Dendritic cell treated with granulocyte-macrophage colony-stimulating factor and Interleukin-4, amounts not matched to agents 40 ng/mL and 50 ng/mL, for 4 days (primary cell): ENCODE results near the gene CHMP1A.
"Not testable (repeated sequence)": the region's sequence is repeated elsewhere in the genome, so short reads cannot be mapped to it uniquely, and the experiment has no call there.

ENCODE experiments used
- H3K27ac Mint-ChIP-seq: one replicate; pipeline ENCODE4 v1.8.0; 2022; ENCODE audit warnings: mild to moderate bottlenecking, mixed read lengths
- H3K27me3 Mint-ChIP-seq: one replicate; pipeline ENCODE4 v1.8.0; 2022; ENCODE audit warnings: mild to moderate bottlenecking, mixed read lengths
- H3K36me3 Mint-ChIP-seq: one replicate; pipeline ENCODE4 v1.8.0; 2022; ENCODE audit warnings: low read depth, mixed read lengths
- H3K4me1 Mint-ChIP-seq: one replicate; pipeline ENCODE4 v1.8.0; 2022; ENCODE audit warnings: low read depth, mixed read lengths
- H3K4me3 Mint-ChIP-seq: one replicate; pipeline ENCODE4 v1.8.0; 2022; ENCODE audit warnings: mild to moderate bottlenecking, moderate library complexity, mixed read lengths
- H3K9me3 Mint-ChIP-seq: one replicate; pipeline ENCODE4 v1.8.0; 2022; ENCODE audit warnings: mixed read lengths
- intact Hi-C: fragments of 100-400 bp; cut with micrococcal nuclease; formaldehyde crosslinking; loops from one replicate; pipeline ENCODE4 v1.15.0; 2022

The CHMP1A gene

GRCh38 chr16:89696670-89697128 is 39.2 kb upstream of the CHMP1A start:
- intact Hi-C loops = no loop called here
- Mint-ChIP-seq H3K27ac (no peak overlapping the region), H3K36me3 (peaks cover 74% of the 10 kb centered on the region), H3K27me3 (no peaks in the 10 kb centered on the region), H3K4me1 (peaks cover 27% of the 10 kb centered on the region), H3K9me3 (no peaks in the 10 kb centered on the region), H3K4me3 (no peak overlapping the region)

DNA sequence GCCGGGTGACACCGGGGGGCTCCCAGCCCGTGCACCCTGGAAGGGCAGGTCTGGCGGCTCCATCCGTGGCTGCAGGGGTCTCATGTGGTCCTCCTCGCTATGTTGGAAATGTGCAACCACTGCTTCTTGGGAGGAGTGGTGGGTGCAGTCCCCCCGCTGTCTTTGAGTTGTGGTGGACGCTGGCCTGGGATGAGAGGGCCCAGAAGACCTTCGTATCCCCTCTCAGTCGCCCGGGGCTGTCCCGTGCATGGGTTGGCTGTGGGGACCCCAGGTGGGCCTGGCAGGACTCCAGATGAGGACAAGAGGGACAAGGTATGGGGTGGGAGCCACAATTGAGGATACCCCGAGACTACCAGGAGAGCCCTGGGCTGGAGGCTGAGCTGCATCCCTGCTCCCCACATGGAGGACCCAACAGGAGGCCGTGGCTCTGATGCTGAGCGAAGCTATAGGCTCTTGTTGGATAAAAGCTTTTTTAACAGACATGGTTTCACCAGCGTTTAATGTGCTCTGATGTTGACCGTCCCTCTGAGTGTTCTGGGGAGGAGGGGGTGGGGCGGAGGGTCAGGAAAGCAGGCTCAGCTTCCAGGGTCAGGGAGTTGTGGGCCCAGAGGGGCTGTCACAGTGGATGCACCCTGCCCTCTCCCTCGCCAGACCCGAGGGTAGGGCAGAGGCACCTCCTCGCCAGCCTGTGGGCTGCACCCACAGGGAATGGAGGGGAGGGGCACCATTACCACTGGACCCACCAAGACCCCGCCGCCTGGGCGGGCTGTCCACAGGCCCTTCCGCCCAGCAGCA is 38.6 kb upstream of the CHMP1A start:
- H3K27me3 Mint-ChIP-seq = no peaks in the 10 kb centered on the region
- H3K4me1 Mint-ChIP-seq = peaks cover 27% of the 10 kb centered on the region
- H3K9me3 Mint-ChIP-seq = no peaks in the 10 kb centered on the region
- intact Hi-C loops = no loop called here
- no peak overlapping the region for H3K27ac Mint-ChIP-seq
- H3K36me3 Mint-ChIP-seq = peaks cover 81% of the 10 kb centered on the region
- H3K4me3 Mint-ChIP-seq = no peak overlapping the region

DNA sequence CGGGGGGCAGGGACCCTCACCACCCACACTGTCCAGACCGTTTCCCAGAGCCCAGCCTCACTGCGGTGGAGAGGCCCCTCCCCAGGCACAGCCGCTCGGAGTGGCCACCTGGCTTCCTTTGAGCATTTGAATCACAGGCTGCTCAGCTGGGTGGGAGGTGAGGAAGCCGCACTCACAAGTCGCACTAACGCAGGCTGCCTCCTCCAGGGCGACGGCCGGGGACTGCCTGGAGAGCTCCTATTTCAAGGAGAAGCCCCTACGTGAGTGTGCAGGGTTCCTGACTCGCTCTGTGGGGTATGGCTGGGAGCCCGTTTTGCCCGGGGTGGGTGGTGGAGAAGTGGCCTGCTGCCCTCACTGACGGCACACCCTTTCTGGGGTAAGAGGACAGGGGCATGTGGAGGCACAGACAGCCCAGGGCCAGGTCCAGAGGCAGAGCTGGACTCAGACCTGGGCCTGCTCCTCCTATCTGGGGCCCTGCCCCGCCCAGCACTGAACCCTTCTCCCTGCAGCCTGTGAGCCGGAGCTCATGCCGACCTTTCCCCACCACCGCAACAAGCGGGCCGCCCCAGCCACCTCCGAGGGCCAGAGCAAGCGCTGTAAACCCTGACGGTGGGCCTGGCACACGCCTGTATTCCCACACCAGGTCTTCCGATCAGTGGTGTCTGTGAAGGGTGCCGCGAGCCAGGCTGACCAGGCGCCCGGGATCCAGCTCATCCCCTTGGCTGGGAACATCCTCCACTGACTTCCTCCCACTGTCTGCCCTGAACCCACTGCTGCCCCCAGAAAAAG is 37.8 kb upstream of the CHMP1A start:
- peaks cover 20% of the 10 kb centered on the region for H3K4me1 Mint-ChIP-seq
- H3K27ac Mint-ChIP-seq = no peak overlapping the region
- intact Hi-C loops = no loop called here
- H3K9me3 Mint-ChIP-seq = no peaks in the 10 kb centered on the region
- H3K27me3 Mint-ChIP-seq = no peaks in the 10 kb centered on the region
- no peak overlapping the region for H3K4me3 Mint-ChIP-seq
- H3K36me3 Mint-ChIP-seq = peaks cover 89% of the 10 kb centered on the region

- Mint-ChIP-seq H3K36me3 (peaks cover 94% of the 10 kb centered on the region), H3K4me1 (peaks cover 15% of the 10 kb centered on the region)
- H3K27ac Mint-ChIP-seq, H3K27me3 Mint-ChIP-seq, intact Hi-C loops, H3K9me3 Mint-ChIP-seq, H3K4me3 Mint-ChIP-seq: not testable (repeated sequence)
Measured at GRCh38 chr16:89694784-89695085, 37.2 kb upstream of the CHMP1A start.

GRCh38 chr16:89693931-89694783 is 36.6 kb upstream of the CHMP1A start:
- Mint-ChIP-seq H3K36me3 (peaks cover 97% of the 10 kb centered on the region), H3K27ac (no peak overlapping the region)

DNA sequence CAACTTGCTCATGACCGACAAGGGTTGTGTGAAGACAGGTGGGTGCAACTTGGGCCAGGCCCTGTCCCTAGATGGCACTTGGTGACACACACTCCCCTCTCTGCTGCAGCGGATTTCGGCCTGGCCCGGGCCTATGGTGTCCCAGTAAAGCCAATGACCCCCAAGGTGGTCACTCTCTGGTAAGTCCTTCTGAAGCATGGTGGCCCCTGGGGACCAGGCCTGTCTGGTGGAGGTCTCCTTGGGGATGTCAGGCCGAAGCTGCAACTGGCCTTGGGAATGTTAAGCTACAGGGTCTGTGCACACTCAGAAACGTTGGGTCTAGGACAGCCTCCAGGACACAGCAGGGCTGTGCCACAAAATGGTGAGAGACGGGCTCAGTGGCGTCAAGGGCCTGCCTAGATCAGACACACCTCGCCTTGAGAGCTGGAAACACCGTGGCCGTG is 35.8 kb upstream of the CHMP1A start:
- Mint-ChIP-seq H3K9me3 (no peaks in the 10 kb centered on the region), H3K4me3 (no peak overlapping the region), H3K27ac (no peak overlapping the region), H3K4me1 (peaks cover 14% of the 10 kb centered on the region), H3K36me3 (peaks cover 94% of the 10 kb centered on the region), H3K27me3 (no peaks in the 10 kb centered on the region)
- intact Hi-C loops = no loop called here

More at GRCh38 chr16:89693931-89694783, 36.6 kb upstream of the CHMP1A start:
- Mint-ChIP-seq H3K9me3 (no peaks in the 10 kb centered on the region), H3K27me3 (no peaks in the 10 kb centered on the region), H3K4me3 (no peak overlapping the region), H3K4me1 (peaks cover 14% of the 10 kb centered on the region)
- intact Hi-C loops = no loop called here

DNA sequence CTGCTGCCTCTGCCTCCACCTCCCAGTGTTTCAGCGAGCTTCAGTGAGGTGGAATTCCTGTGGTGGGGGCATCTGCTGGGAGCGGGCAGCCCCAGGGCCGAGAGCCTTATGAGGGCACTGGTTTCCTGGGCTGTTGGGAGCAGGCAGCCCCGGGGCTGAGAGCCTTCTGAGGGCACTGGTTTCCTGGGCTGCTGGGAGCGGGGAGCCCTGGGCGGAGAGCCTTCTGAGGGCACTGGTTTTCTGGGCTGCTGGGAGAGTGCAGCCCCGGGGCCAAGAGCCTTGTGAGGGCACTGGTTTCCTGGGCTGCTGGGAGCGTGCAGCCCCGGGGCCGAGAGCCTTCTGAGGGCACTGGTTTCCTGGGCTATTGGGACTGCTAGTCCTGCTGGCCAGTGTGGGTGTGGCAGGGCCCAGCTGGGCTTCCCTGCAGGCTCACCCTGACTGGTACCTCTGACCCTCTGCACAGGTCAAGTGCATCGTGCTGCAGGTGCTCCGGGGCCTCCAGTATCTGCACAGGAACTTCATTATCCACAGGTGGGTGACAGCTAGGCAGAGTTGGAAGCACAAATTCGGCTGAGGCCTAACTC is 34.6 kb upstream of the CHMP1A start:
- H3K27me3 Mint-ChIP-seq = no peaks in the 10 kb centered on the region
- H3K27ac Mint-ChIP-seq = no peak overlapping the region
- H3K36me3 Mint-ChIP-seq = peaks cover 81% of the 10 kb centered on the region
- H3K4me3 Mint-ChIP-seq = no peak overlapping the region
- intact Hi-C loops = no loop called here
- H3K4me1 Mint-ChIP-seq = peaks cover 22% of the 10 kb centered on the region
- H3K9me3 Mint-ChIP-seq = no peaks in the 10 kb centered on the region

- Mint-ChIP-seq H3K36me3 (peaks cover 79% of the 10 kb centered on the region), H3K9me3 (no peaks in the 10 kb centered on the region), H3K4me1 (peaks cover 20% of the 10 kb centered on the region), H3K4me3 (no peak overlapping the region), H3K27me3 (no peaks in the 10 kb centered on the region), H3K27ac (no peak overlapping the region)
- intact Hi-C loops = no loop called here
Measured at GRCh38 chr16:89691231-89691985, 33.9 kb upstream of the CHMP1A start.

DNA sequence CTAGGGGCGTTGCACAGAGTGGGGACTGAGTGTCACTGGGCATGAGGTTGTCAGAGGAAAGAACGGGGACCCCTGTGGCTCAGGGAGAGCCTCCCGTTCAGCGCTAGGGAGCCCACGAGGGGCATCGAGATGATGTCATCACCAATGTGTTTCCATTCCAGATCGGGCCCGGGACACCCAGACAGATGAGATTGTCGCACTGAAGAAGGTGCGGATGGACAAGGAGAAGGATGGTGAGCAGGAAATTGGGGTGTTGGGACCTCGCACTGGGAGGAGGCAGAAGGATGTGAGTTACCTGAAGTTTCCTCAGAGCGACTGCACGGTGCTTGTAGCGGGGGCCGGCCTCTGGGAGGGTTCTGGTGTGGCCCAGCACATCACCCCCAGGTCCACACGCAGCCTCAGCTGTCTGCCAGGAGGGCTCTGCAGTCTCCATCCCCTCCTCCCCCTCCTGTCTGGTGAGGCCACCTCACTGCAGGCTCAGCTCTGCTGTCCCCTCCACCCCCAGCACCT is 32.9 kb upstream of the CHMP1A start:
- Mint-ChIP-seq H3K9me3 (peaks cover 7% of the 10 kb centered on the region), H3K4me3 (no peak overlapping the region), H3K4me1 (peaks cover 19% of the 10 kb centered on the region), H3K27me3 (no peaks in the 10 kb centered on the region), H3K27ac (no peak overlapping the region), H3K36me3 (peaks cover 73% of the 10 kb centered on the region)
- intact Hi-C loops = no loop called here

- H3K4me1 Mint-ChIP-seq = peaks cover 19% of the 10 kb centered on the region
- H3K9me3 Mint-ChIP-seq = peaks cover 15% of the 10 kb centered on the region
- H3K36me3 Mint-ChIP-seq = peaks cover 65% of the 10 kb centered on the region
- H3K4me3 Mint-ChIP-seq, intact Hi-C loops, H3K27me3 Mint-ChIP-seq, H3K27ac Mint-ChIP-seq: not testable (repeated sequence)
Measured at GRCh38 chr16:89689621-89690020, 32.1 kb upstream of the CHMP1A start.

GRCh38 chr16:89689142-89689541 is 31.6 kb upstream of the CHMP1A start:
- no peak overlapping the region for H3K4me3 Mint-ChIP-seq
- no peaks in the 10 kb centered on the region for H3K27me3 Mint-ChIP-seq
- peaks cover 19% of the 10 kb centered on the region for H3K4me1 Mint-ChIP-seq
- peaks cover 17% of the 10 kb centered on the region for H3K9me3 Mint-ChIP-seq
- H3K27ac Mint-ChIP-seq = no peak overlapping the region
- intact Hi-C loops = no loop called here
- peaks cover 60% of the 10 kb centered on the region for H3K36me3 Mint-ChIP-seq

- H3K36me3 Mint-ChIP-seq = peaks cover 53% of the 10 kb centered on the region
- peaks cover 17% of the 10 kb centered on the region for H3K9me3 Mint-ChIP-seq
- intact Hi-C loops = no loop called here
- H3K27me3 Mint-ChIP-seq = no peaks in the 10 kb centered on the region
- no peak overlapping the region for H3K27ac Mint-ChIP-seq
- peaks cover 19% of the 10 kb centered on the region for H3K4me1 Mint-ChIP-seq
- H3K4me3 Mint-ChIP-seq = no peak overlapping the region
Measured at GRCh38 chr16:89688395-89688794, 30.9 kb upstream of the CHMP1A start.
